Measurements from ENCODE around the gene ALDH1A2.

- TF ChIP-seq CTCF (IDR thresholded peaks at IDR 0.05) (no peak), POLR2AphosphoS5 (IDR thresholded peaks at IDR 0.05) (no peak), POLR2A (IDR thresholded peaks at IDR 0.05) (no peak), EP300 (IDR thresholded peaks at IDR 0.05) (no peak)
These were observed 27.7 kb downstream of the ALDH1A2 start for GRCh38 chr15:58037723-58038301.

All from gastroesophageal sphincter (tissue), 3 donors.